Neural progenitor cell (in vitro differentiated cells): ENCODE results near the gene ING3. TPM values are rescaled to one million over a fixed set of nuclear protein-coding genes. Genes with fewer than 3 reads are reported as not detected.

ENCODE experiments used
- DNase-seq: peaks from one replicate; pipeline ENCODE4 v3.0.0-alpha.2; 2016; ENCODE audit warnings: low spot score
- H2AFZ ChIP-seq: fragments of 200-600 bp; sonication (generic); replicated peaks from 2 replicates; pipeline ENCODE4 v1.6.1; 2016; ENCODE audit warnings: antibody characterized with exemption
- H3F3A ChIP-seq: fragments of 200-600 bp; sonication (generic); 2 replicates; pipeline ENCODE4 v1.6.1; 2016; ENCODE audit warnings: antibody characterized with exemption, low read depth
- H3K27ac ChIP-seq: fragments of 200-600 bp; sonication (generic); 2 replicates; pipeline ENCODE4 v1.5.1; 2016; ENCODE audit warnings: mild to moderate bottlenecking
- H3K27me3 ChIP-seq: fragments of 200-600 bp; sonication (generic); 2 replicates; pipeline ENCODE4 v1.6.1; 2016; ENCODE audit warnings: mild to moderate bottlenecking, moderate library complexity
- H3K36me3 ChIP-seq: fragments of 200-600 bp; sonication (generic); 2 replicates; pipeline ENCODE4 v1.5.1; 2016
- H3K4me1 ChIP-seq: fragments of 200-600 bp; sonication (generic); 2 replicates; pipeline ENCODE4 v1.6.1; 2016; ENCODE audit warnings: mixed run types
- H3K4me2 ChIP-seq: fragments of 200-600 bp; sonication (generic); 2 replicates; pipeline ENCODE4 v1.6.1; 2016
- H3K4me3 ChIP-seq: fragments of 200-600 bp; sonication (generic); 2 replicates; pipeline ENCODE4 v1.5.1; 2016
- H3K79me2 ChIP-seq: fragments of 200-600 bp; sonication (generic); 2 replicates; pipeline ENCODE4 v1.6.1; 2016; ENCODE audit warnings: low read depth
- H3K9ac ChIP-seq: fragments of 200-600 bp; sonication (generic); 2 replicates; pipeline ENCODE4 v1.6.1; 2016
- H3K9me3 ChIP-seq: fragments of 200-600 bp; sonication (generic); 2 replicates; pipeline ENCODE4 v1.5.1; 2016; ENCODE audit warnings: low read depth
- H4K20me1 ChIP-seq: fragments of 200-600 bp; sonication (generic); 2 replicates; pipeline ENCODE4 v1.6.1; 2016; ENCODE audit warnings: low read depth
- H3K27ac Mint-ChIP-seq: 3 replicates; pipeline ENCODE4 v1.8.0; 2021; ENCODE audit warnings: mixed read lengths
- H3K27me3 Mint-ChIP-seq: 2 replicates; pipeline ENCODE4 v1.8.0; 2022; ENCODE audit warnings: low read depth, mild to moderate bottlenecking, inconsistent platforms, moderate library complexity, mixed read lengths; ENCODE audit not compliant: insufficient read depth
- H3K36me3 Mint-ChIP-seq: 3 replicates; pipeline ENCODE4 v1.8.0; 2021; ENCODE audit warnings: mixed read lengths
- H3K4me1 Mint-ChIP-seq: 3 replicates; pipeline ENCODE4 v1.8.0; 2021; ENCODE audit warnings: mixed read lengths
- H3K4me3 Mint-ChIP-seq: 3 replicates; pipeline ENCODE4 v1.8.0; 2021; ENCODE audit warnings: mild to moderate bottlenecking, moderate library complexity, mixed read lengths
- H3K9me3 Mint-ChIP-seq: 3 replicates; pipeline ENCODE4 v1.8.0; 2020; ENCODE audit warnings: mixed read lengths
- EZH2 ChIP-seq: fragments of 200-600 bp; sonication (generic); IDR thresholded peaks from 2 replicates; pipeline ENCODE4 v1.6.1; 2017; ENCODE audit warnings: antibody characterized with exemption, mild to moderate bottlenecking, moderate library complexity
- EZH2phosphoT487 ChIP-seq: fragments of 200-600 bp; sonication (generic); IDR thresholded peaks from 2 replicates; pipeline ENCODE4 v1.6.1; 2017; ENCODE audit warnings: antibody characterized with exemption
- total RNA-seq: library from RNA; depleted of rRNA; stranded (reverse); fragments of >200 nt; gene quantifications from 2 replicates; pipeline ENCODE4 v1.2.3, GENCODE V29; 2015; ENCODE audit warnings: low replicate concordance
- TF ChIP-seq, protein P1 (sequence below): fragments of 200-600 bp; sonication (generic); IDR thresholded peaks from 2 replicates; pipeline ENCODE4 v1.5.1; 2017; ENCODE audit warnings: antibody characterized with exemption, mild to moderate bottlenecking

ING3 gene
- total RNA-seq, 1 donor from 2014 or later: 32.0 TPM

DNA sequence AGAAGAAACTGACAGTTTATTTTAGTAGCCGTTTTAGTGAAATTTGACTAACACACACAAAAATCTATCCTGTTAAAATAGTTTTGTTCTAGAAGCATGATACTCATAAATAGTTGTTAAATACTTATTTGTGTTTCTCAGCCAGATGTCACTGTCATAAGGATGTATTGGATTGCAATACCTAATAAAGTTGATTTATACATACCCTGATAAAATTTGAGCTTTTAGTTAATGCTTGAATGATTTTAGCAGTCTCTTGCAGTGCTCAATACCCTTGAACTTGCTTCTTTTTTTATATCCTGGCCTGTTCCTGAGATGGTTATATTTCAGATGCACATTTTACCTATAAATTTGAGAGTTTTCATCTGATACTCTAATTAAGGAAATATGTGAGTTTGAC is 10.1 kb downstream of the ING3 start:
- no peak overlapping the region for H3K9ac ChIP-seq
- H3K4me1 Mint-ChIP-seq: no peaks in the 10 kb centered on the region
- no peaks in the 10 kb centered on the region for H3F3A ChIP-seq
- no peak overlapping the region for H3K27ac ChIP-seq
- no peak overlapping the region for H3K27ac Mint-ChIP-seq
- no peak for DNase-seq
- no peaks in the 10 kb centered on the region for H4K20me1 ChIP-seq
- no peaks in the 10 kb centered on the region for H3K27me3 ChIP-seq
- peaks cover 16% of the 10 kb centered on the region for H3K36me3 Mint-ChIP-seq
- no peaks in the 10 kb centered on the region for H3K4me1 ChIP-seq
- no peaks in the 10 kb centered on the region for H3K79me2 ChIP-seq
- H3K4me3 Mint-ChIP-seq: no peak overlapping the region
- H3K9me3 ChIP-seq: no peaks in the 10 kb centered on the region
- H3K36me3 ChIP-seq: peaks cover 6% of the 10 kb centered on the region
- H3K4me2 ChIP-seq: no peak overlapping the region
- TF ChIP-seq EZH2: no peak
- no peak for TF ChIP-seq EZH2phosphoT487
- TF ChIP-seq, protein P1, sequence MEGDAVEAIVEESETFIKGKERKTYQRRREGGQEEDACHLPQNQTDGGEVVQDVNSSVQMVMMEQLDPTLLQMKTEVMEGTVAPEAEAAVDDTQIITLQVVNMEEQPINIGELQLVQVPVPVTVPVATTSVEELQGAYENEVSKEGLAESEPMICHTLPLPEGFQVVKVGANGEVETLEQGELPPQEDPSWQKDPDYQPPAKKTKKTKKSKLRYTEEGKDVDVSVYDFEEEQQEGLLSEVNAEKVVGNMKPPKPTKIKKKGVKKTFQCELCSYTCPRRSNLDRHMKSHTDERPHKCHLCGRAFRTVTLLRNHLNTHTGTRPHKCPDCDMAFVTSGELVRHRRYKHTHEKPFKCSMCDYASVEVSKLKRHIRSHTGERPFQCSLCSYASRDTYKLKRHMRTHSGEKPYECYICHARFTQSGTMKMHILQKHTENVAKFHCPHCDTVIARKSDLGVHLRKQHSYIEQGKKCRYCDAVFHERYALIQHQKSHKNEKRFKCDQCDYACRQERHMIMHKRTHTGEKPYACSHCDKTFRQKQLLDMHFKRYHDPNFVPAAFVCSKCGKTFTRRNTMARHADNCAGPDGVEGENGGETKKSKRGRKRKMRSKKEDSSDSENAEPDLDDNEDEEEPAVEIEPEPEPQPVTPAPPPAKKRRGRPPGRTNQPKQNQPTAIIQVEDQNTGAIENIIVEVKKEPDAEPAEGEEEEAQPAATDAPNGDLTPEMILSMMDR: no peak
- peaks cover 2% of the 10 kb centered on the region for H3K27me3 Mint-ChIP-seq
- H3K9me3 Mint-ChIP-seq: no peaks in the 10 kb centered on the region
- no peak overlapping the region for H3K4me3 ChIP-seq
- no peak overlapping the region for H2AFZ ChIP-seq

DNA sequence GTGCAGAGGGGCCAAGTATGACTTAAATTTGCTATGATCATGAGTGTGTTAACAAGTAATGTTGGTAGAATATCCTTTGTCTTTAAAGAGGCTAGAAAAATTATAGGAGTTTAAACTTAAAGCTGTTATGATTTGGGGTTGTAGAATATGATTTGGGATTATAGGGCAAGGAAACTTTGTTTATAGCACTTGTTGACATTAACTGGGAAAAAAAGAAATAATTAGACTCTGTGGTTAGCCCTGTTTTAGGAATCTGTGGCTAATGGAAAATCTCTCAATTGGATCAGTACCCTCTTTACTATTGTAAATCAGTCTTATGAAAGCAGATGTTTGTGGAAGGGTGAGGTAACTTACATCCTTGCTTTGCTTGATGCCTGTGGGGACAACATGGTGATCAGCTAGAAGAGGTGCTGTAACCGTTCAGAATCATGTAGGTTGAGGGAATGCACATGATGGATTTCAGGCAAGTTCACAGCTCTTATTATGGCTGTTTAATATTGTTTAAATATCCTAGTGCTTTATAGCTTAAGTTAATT is 11.1 kb downstream of the ING3 start:
- DNase-seq: no peak
- no peak overlapping the region for H3K4me3 Mint-ChIP-seq

DNA sequence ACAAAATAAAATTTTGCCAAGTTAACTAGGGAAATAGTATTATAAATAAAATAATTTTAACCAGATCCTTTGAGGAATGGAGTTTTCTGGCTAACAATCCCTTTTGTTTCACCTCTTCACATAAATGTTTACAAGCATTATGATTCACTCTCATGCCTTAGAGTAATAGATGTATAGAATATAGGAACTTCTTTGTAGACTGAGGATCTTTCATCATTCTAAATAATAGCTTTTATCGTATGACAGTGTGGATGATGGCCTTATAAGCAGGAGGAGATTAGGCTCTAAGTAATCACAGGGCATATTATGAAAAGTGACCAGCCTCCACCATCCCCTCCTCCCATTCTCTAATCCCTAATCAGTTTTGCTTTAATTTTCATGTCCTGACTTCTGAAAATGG is 13.5 kb downstream of the ING3 start:
- TF ChIP-seq EZH2: no peak
- TF ChIP-seq, protein P1: no peak
- no peak for TF ChIP-seq EZH2phosphoT487
- Mint-ChIP-seq H3K9me3 (no peaks in the 10 kb centered on the region), H3K27ac (no peak overlapping the region), H3K36me3 (peaks cover 23% of the 10 kb centered on the region), H3K4me1 (no peaks in the 10 kb centered on the region), H3K4me3 (no peak overlapping the region), H3K27me3 (peaks cover 2% of the 10 kb centered on the region)
- Histone ChIP-seq H4K20me1 (no peaks in the 10 kb centered on the region), H3K4me3 (no peak overlapping the region), H3K4me1 (peaks cover 17% of the 10 kb centered on the region), H3K4me2 (no peak overlapping the region), H3F3A (no peaks in the 10 kb centered on the region), H3K79me2 (no peaks in the 10 kb centered on the region), H3K27ac (no peak overlapping the region), H2AFZ (no peak overlapping the region), H3K9me3 (no peaks in the 10 kb centered on the region), H3K9ac (no peak overlapping the region), H3K36me3 (peaks cover 9% of the 10 kb centered on the region), H3K27me3 (no peaks in the 10 kb centered on the region)
- DNase-seq: no peak

More for the DNA sequence above, 11.1 kb downstream of the ING3 start:
- H3K36me3 Mint-ChIP-seq: peaks cover 18% of the 10 kb centered on the region
- peaks cover 2% of the 10 kb centered on the region for H3K27me3 Mint-ChIP-seq
- H4K20me1 ChIP-seq: no peaks in the 10 kb centered on the region
- H3K9ac ChIP-seq: no peak overlapping the region
- TF ChIP-seq EZH2phosphoT487 (no peak), EZH2 (no peak)
- TF ChIP-seq, protein P1: no peak
- no peaks in the 10 kb centered on the region for H3K9me3 ChIP-seq
- H3K27me3 ChIP-seq: no peaks in the 10 kb centered on the region
- no peaks in the 10 kb centered on the region for H3F3A ChIP-seq
- no peaks in the 10 kb centered on the region for H3K79me2 ChIP-seq
- no peaks in the 10 kb centered on the region for H3K36me3 ChIP-seq
- H2AFZ ChIP-seq: no peak overlapping the region
- no peak overlapping the region for H3K27ac ChIP-seq
- H3K9me3 Mint-ChIP-seq: no peaks in the 10 kb centered on the region
- peaks cover 5% of the 10 kb centered on the region for H3K4me1 ChIP-seq
- H3K4me2 ChIP-seq: no peak overlapping the region
- H3K27ac Mint-ChIP-seq: no peak overlapping the region
- no peaks in the 10 kb centered on the region for H3K4me1 Mint-ChIP-seq
- no peak overlapping the region for H3K4me3 ChIP-seq
